ENCODE measurements around the gene SLC13A4.
A peak's percentile ranks its signal among the peaks of the same experiment; 100 is the strongest.

Gene SLC13A4

DNA sequence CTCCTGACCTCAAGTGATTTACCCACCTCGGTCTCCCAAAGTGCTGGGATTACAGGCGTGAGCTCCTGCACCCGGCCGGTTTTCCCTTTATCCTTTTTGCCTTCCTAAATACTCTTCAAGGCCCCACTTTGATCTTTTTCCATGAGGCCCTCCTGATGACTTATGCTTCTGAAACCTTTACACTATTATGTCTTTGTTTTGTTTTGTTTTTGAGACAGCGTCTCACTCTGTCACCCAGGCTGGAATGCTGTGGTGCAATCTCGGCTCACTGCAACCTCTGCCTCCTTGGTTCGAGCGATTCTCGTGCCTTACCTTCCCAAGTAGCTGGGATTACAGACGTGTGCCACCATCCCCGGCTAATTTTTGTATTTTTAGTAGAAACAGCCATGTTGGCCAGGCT is 61.8 kb downstream of the SLC13A4 start:
- no peaks in the 10 kb centered on the region for H3K4me1 ChIP-seq (ENCODE audit: insufficient read depth, insufficient read length)
- DNase-seq (ENCODE audit: low read depth, low spot score): no peak
- H3K36me3 ChIP-seq (ENCODE audit: insufficient read depth, insufficient read length, low read length): peaks cover 8% of the 10 kb centered on the region
- no peak overlapping the region for H3K9ac ChIP-seq (ENCODE audit: insufficient read length, low read depth)
- H3K4me3 ChIP-seq (ENCODE audit: insufficient read length, low read depth): no peak overlapping the region
- H3K9me3 ChIP-seq (ENCODE audit: insufficient read depth, low read length): no peaks in the 10 kb centered on the region
- H3K27me3 ChIP-seq (ENCODE audit: insufficient read depth, insufficient read length): no peaks in the 10 kb centered on the region
- TF ChIP-seq ZNF274 (IDR thresholded peaks at IDR 0.05; ENCODE audit: low read depth, low read length): no peak
- TF ChIP-seq SUZ12 (IDR thresholded peaks at IDR 0.05; ENCODE audit: extremely low read depth, insufficient read depth, insufficient read length): no peak
- TF ChIP-seq YY1 (IDR thresholded peaks at IDR 0.05; ENCODE audit: insufficient read depth, insufficient read length): no peak

DNA sequence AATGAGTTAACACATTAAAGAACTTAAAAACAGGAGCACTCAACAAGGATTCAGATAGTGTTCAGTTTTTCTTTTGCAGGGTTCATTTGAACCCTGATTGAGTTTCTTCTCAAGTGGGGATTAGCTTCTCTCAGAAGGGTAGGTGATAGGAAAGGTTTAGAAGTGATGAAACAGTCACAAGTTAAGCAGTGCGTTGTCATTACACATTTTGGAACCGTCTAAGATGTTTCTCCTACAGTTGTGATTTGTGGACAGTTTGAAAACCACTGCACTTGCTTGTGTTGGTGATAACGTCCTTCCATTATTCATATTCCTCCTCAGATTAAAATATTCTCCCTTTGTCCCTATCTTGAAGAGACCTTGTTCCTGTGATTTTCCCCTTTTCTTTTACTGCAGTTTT is 62.9 kb downstream of the SLC13A4 start:
- Histone ChIP-seq H3K36me3 (ENCODE audit: insufficient read depth, insufficient read length, low read length) (peaks cover 8% of the 10 kb centered on the region), H3K4me3 (ENCODE audit: insufficient read length, low read depth) (no peak overlapping the region), H3K9ac (ENCODE audit: insufficient read length, low read depth) (no peak overlapping the region), H3K4me1 (ENCODE audit: insufficient read depth, insufficient read length) (no peaks in the 10 kb centered on the region), H3K9me3 (ENCODE audit: insufficient read depth, low read length) (no peaks in the 10 kb centered on the region), H3K27me3 (ENCODE audit: insufficient read depth, insufficient read length) (no peaks in the 10 kb centered on the region)
- no peak for DNase-seq (ENCODE audit: low read depth, low spot score)
- TF ChIP-seq YY1 (IDR thresholded peaks at IDR 0.05; ENCODE audit: insufficient read depth, insufficient read length): no peak
- TF ChIP-seq ZNF274 (IDR thresholded peaks at IDR 0.05; ENCODE audit: low read depth, low read length): no peak
- TF ChIP-seq SUZ12 (IDR thresholded peaks at IDR 0.05; ENCODE audit: extremely low read depth, insufficient read depth, insufficient read length): no peak

DNA sequence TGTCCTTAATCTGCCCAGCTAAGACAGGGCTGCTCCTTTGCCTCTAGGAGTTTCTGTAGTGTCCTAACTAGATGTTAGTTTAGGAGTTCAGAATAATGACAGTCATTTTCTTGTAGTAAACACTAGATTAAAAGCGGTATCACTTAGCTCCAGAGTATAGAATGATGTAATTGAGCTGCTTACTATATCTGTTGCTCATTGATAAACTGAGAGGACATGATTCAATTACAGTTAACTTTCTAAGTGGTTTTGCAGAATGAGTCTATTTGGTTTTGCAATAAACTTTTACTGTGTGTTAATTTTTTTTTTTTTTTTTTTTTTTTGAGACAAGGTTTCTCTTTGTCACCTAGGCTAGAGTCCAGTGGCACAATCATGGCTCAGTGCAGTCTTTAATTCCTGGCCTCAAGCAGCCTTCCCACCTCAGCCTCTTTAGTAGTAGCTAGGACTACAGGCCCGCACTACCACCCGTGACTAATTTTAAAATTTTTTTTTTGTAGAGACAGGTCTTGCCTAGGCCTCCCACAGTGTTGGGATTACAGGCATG is 63.9 kb downstream of the SLC13A4 start:
- Histone ChIP-seq H3K36me3 (ENCODE audit: insufficient read depth, insufficient read length, low read length) (peaks cover 8% of the 10 kb centered on the region), H3K27me3 (ENCODE audit: insufficient read depth, insufficient read length) (no peaks in the 10 kb centered on the region), H3K9me3 (ENCODE audit: insufficient read depth, low read length) (no peaks in the 10 kb centered on the region), H3K4me1 (ENCODE audit: insufficient read depth, insufficient read length) (no peaks in the 10 kb centered on the region), H3K4me3 (ENCODE audit: insufficient read length, low read depth) (no peak overlapping the region), H3K9ac (ENCODE audit: insufficient read length, low read depth) (no peak overlapping the region)
- no peak for DNase-seq (ENCODE audit: low read depth, low spot score)
- no peak for TF ChIP-seq SUZ12 (IDR thresholded peaks at IDR 0.05; ENCODE audit: extremely low read depth, insufficient read depth, insufficient read length)

DNA sequence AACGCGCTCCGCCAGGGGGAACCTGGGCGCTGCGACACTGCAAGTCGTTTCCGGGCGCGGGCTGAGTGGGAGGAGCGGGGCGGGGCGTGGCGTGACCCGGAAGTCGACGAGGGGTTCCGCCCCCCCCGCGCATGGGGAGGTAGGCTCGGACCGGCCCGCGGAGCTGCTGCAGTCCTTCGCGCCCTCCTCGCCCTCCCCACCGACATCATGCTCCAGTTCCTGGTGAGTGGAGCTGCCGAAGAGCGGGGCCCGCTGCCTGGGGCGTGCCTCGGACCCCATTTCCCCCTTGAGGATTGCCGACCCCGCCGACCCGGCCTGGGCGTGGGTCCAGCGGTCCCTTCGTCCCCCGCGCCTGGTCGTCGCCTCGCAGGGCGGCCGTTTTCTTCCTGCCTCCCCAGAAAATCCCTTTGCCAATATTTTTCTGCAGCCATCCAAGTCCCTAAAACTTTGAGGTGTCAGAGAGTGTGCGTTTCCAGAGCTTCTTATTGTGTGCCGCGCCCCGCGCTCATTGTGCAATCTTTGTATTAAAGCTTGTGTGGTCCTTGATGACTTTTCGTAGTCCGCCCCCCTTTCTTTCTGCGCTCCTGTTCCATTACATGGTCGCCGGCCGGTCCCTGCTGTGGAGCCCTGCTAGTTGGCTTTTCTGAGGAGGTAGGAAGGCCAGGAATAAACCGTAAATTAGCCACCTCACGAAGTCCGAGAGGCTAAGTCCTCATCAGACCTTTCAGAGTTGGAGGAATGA is 65.4 kb downstream of the SLC13A4 start, which contains the start of gene STMP1:
TSS of gene STMP1 (plus strand) at position 142 of the 742 bp plus-strand sequence.
- Histone ChIP-seq H3K9ac (ENCODE audit: insufficient read length, low read depth) (peak within 1 kb of the TSS; percentile 96), H3K4me3 (ENCODE audit: insufficient read length, low read depth) (peak within 1 kb of the TSS; percentile 89), H3K27me3 (ENCODE audit: insufficient read depth, insufficient read length) (no peaks in the 10 kb centered on the region), H3K9me3 (ENCODE audit: insufficient read depth, low read length) (no peaks in the 10 kb centered on the region), H3K4me1 (ENCODE audit: insufficient read depth, insufficient read length) (no peaks in the 10 kb centered on the region), H3K36me3 (ENCODE audit: insufficient read depth, insufficient read length, low read length) (peaks cover 3% of the 10 kb centered on the region)
- TF ChIP-seq SUZ12 (IDR thresholded peaks at IDR 0.05; ENCODE audit: extremely low read depth, insufficient read depth, insufficient read length) (no peak), ZNF274 (IDR thresholded peaks at IDR 0.05; ENCODE audit: low read depth, low read length) (no peak), YY1 (IDR thresholded peaks at IDR 0.05; ENCODE audit: insufficient read depth, insufficient read length) (no peak)
- peak; percentile 97 for DNase-seq (ENCODE audit: low read depth, low spot score)

DNA sequence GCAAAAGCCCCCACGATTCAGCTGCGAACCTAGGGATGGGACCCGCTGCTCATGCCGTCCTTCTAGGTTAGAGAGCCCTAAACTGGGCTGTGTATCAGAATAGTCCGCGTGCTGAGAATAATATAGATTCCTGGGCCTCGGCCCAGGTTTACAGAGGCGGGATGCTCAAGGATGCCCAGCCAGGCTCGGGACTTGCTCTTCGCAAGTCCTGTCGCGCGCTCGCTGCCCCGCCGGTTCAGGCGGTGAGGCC is 65.9 kb downstream of the SLC13A4 start:
- H3K9me3 ChIP-seq (ENCODE audit: insufficient read depth, low read length): no peaks in the 10 kb centered on the region
- H3K4me1 ChIP-seq (ENCODE audit: insufficient read depth, insufficient read length): no peaks in the 10 kb centered on the region
- DNase-seq (ENCODE audit: low read depth, low spot score): no peak
- no peaks in the 10 kb centered on the region for H3K27me3 ChIP-seq (ENCODE audit: insufficient read depth, insufficient read length)
- peak overlapping the region; percentile 67 for H3K9ac ChIP-seq (ENCODE audit: insufficient read length, low read depth)
- H3K4me3 ChIP-seq (ENCODE audit: insufficient read length, low read depth): peak overlapping the region; percentile 28
- H3K36me3 ChIP-seq (ENCODE audit: insufficient read depth, insufficient read length, low read length): peaks cover 3% of the 10 kb centered on the region
- no peak for TF ChIP-seq SUZ12 (IDR thresholded peaks at IDR 0.05; ENCODE audit: extremely low read depth, insufficient read depth, insufficient read length)
- TF ChIP-seq ZNF274 (IDR thresholded peaks at IDR 0.05; ENCODE audit: low read depth, low read length): no peak
- TF ChIP-seq YY1 (IDR thresholded peaks at IDR 0.05; ENCODE audit: insufficient read depth, insufficient read length): no peak

DNA sequence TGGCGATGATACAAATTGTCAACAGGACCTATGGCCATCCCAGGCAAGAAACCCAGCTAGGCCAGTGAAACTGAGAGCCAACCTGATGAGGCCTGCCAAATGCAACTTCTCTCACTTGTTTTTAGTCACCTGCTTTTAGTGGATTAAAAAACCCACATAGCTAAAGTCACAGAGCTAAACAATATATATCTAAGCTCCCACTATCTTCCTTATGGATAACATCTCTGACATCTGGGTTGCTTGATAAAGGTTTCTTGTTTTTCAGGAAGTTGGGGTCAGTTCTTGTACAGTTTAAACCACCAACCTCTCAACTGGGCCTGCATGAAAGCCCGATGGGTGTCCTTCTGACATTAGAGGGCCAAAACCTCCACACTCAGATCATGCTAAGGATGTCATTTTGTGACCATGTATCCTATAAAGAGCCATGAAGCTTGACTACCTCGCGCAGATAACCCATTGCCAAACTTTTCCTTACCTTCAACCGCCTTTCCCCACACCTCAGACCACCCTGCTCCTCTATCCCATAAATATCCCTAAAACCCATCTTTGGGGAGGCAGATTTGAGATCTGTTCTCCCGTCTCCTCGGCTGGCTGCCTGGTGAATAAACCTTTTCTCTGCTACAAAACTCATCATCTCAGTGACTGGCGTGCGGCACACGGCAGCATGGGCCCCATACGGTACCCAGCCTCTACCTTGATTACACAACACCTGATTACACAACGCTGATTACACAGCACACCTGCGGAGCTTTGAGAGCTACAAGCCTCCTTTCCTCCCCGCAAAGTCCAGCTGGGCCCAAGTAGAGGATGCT is 66.5 kb downstream of the SLC13A4 start:
- Histone ChIP-seq H3K9ac (ENCODE audit: insufficient read length, low read depth) (peak overlapping the region; percentile 67), H3K9me3 (ENCODE audit: insufficient read depth, low read length) (no peaks in the 10 kb centered on the region), H3K4me1 (ENCODE audit: insufficient read depth, insufficient read length) (no peaks in the 10 kb centered on the region), H3K27me3 (ENCODE audit: insufficient read depth, insufficient read length) (no peaks in the 10 kb centered on the region), H3K4me3 (ENCODE audit: insufficient read length, low read depth) (peak overlapping the region; percentile 28), H3K36me3 (ENCODE audit: insufficient read depth, insufficient read length, low read length) (peaks cover 3% of the 10 kb centered on the region)
- no peak for DNase-seq (ENCODE audit: low read depth, low spot score)
- TF ChIP-seq SUZ12 (IDR thresholded peaks at IDR 0.05; ENCODE audit: extremely low read depth, insufficient read depth, insufficient read length) (no peak), ZNF274 (IDR thresholded peaks at IDR 0.05; ENCODE audit: low read depth, low read length) (no peak), YY1 (IDR thresholded peaks at IDR 0.05; ENCODE audit: insufficient read depth, insufficient read length) (no peak)

DNA sequence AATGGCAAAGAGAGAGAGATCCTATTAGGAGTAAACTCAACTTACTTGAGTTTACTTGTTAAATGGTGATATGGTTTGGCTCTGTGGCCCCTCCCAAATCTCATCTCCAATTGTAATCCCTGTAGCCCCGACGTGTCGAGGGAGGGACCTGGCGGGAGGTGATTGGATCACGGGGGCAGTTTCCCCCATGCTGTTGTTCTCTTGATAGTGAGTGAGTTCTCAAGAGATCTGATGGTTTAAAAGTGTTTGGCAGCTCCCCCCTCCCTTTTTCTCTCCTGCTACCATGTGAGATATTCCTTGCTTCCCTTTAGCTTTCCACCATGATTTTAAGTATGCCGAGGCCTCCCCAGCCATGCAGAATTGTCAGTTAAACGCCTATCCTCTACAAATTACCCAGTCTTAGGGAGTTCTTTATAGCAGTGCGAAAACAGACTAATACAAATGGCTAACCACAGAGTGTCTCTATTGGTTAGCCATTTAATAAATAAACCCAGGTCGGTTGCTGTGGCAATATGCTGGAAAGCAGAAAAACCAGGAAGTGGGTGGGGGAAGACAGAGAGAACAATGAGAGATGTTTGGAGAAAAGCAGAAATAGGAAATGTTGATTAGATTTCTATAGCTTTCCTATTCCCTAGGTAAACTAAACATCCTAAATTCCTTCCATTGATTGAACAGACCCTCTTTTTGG is 68.7 kb downstream of the SLC13A4 start:
- no peak overlapping the region for H3K4me3 ChIP-seq (ENCODE audit: insufficient read length, low read depth)
- H3K9me3 ChIP-seq (ENCODE audit: insufficient read depth, low read length): no peaks in the 10 kb centered on the region
- no peak for DNase-seq (ENCODE audit: low read depth, low spot score)
- no peaks in the 10 kb centered on the region for H3K36me3 ChIP-seq (ENCODE audit: insufficient read depth, insufficient read length, low read length)
- no peak overlapping the region for H3K9ac ChIP-seq (ENCODE audit: insufficient read length, low read depth)
- H3K27me3 ChIP-seq (ENCODE audit: insufficient read depth, insufficient read length): no peaks in the 10 kb centered on the region
- H3K4me1 ChIP-seq (ENCODE audit: insufficient read depth, insufficient read length): no peaks in the 10 kb centered on the region
- no peak for TF ChIP-seq SUZ12 (IDR thresholded peaks at IDR 0.05; ENCODE audit: extremely low read depth, insufficient read depth, insufficient read length)
- no peak for TF ChIP-seq YY1 (IDR thresholded peaks at IDR 0.05; ENCODE audit: insufficient read depth, insufficient read length)
